ENCODE measurements around the gene CDC42EP4.

Gene CDC42EP4

DNA sequence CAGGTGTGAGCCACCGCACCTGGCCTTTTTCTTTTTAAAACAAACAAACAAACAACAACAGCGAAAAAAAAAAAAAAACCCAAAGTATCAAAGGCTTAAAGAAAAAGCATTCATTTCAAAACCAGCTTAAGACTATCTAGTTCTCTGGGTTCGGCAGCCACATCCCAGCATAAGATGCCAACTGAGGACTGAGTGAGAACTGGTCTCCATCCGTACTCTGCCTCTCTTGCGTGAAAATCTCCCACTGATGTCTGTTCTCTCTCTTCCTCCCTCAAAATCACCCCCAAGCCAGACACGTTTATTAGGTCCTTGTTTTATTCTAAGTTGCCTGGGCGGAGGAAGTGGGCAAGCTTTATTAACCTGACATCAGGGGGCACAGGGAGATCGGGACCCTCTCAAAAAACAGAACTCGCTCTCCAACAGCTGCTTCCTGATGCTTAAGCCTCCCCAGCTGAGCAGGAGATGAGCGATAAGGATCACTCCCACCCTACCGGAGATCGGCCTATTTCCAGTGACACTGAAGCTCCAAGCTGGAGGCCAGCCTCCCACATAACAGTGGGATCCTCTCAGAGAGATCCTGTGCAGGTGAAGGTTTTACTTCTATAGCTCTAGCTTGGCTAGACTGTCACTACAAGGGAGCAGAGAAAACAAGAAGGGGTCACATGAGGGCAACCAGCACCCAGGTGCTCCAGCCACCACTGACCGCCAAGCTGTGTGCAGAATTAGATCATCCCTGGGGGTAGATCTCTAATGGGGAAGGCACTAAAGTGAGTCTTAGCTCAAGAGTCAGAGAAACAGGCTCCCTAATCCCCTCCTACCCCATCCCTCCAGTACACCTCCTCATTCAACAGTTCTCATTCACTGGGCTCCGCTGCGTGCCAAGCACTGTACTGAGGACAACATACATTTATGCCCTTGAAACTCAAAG is 13.6 kb downstream of the CDC42EP4 start:
- in situ Hi-C loops (cut with HindIII; ENCODE audit: low pct_ligation_motif_present, low sequenced_read_pairs): no loop called here
- TF ChIP-seq, protein P1, sequence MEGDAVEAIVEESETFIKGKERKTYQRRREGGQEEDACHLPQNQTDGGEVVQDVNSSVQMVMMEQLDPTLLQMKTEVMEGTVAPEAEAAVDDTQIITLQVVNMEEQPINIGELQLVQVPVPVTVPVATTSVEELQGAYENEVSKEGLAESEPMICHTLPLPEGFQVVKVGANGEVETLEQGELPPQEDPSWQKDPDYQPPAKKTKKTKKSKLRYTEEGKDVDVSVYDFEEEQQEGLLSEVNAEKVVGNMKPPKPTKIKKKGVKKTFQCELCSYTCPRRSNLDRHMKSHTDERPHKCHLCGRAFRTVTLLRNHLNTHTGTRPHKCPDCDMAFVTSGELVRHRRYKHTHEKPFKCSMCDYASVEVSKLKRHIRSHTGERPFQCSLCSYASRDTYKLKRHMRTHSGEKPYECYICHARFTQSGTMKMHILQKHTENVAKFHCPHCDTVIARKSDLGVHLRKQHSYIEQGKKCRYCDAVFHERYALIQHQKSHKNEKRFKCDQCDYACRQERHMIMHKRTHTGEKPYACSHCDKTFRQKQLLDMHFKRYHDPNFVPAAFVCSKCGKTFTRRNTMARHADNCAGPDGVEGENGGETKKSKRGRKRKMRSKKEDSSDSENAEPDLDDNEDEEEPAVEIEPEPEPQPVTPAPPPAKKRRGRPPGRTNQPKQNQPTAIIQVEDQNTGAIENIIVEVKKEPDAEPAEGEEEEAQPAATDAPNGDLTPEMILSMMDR (IDR thresholded peaks at IDR 0.05; ENCODE audit: low read depth, low read length, missing control alignments): no peak
- no peak for DNase-seq

GRCh38 chr17:73293480-73293911 is 18.3 kb downstream of the CDC42EP4 start:
- in situ Hi-C loops (cut with HindIII; ENCODE audit: low pct_ligation_motif_present, low sequenced_read_pairs): no loop called here
- H3K4me3 ChIP-seq (ENCODE audit: low read depth, low read length): no peak overlapping the region
- no peaks in the 10 kb centered on the region for H3K27me3 ChIP-seq (replicated peaks)
- no peaks in the 10 kb centered on the region for H3K36me3 ChIP-seq (replicated peaks)
- H3K27ac ChIP-seq: no peak overlapping the region
- TF ChIP-seq, protein P1 (IDR thresholded peaks at IDR 0.05; ENCODE audit: low read depth, low read length, missing control alignments): no peak
- peak; percentile 57 for DNase-seq

More for the DNA sequence above, 13.6 kb downstream of the CDC42EP4 start:
- Histone ChIP-seq H3K27me3 (replicated peaks) (no peaks in the 10 kb centered on the region), H3K27ac (no peak overlapping the region), H3K4me3 (ENCODE audit: low read depth, low read length) (no peak overlapping the region), H3K36me3 (replicated peaks) (no peaks in the 10 kb centered on the region)

DNA sequence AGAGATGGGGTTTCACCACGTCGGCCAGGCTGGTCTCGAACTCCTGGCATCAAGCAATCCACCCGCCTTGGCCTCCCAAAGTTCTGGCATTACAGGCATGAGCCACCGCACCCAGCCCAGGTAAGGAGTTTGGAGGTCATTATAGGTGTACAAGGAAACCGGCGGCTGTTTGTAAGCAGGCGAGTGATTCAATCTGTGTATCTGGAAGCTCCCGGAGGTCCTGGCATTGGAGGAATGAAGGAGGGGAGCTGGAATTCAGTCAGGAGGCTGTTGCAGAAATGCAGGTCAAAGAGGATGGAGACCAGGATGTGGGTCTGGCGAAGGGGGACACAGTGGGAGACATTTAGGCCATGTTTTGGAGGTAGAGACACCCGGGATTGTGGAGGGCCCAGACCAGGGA is 18.8 kb downstream of the CDC42EP4 start:
- TF ChIP-seq, protein P1 (IDR thresholded peaks at IDR 0.05; ENCODE audit: low read depth, low read length, missing control alignments): no peak
- no peaks in the 10 kb centered on the region for H3K27me3 ChIP-seq (replicated peaks)
- H3K36me3 ChIP-seq (replicated peaks): no peaks in the 10 kb centered on the region
- no peak for DNase-seq
- in situ Hi-C loops (cut with HindIII; ENCODE audit: low pct_ligation_motif_present, low sequenced_read_pairs): no loop called here
- H3K4me3 ChIP-seq (ENCODE audit: low read depth, low read length): no peak overlapping the region
- no peak overlapping the region for H3K27ac ChIP-seq

GRCh38 chr17:73292031-73292531 is 19.7 kb downstream of the CDC42EP4 start:
- TF ChIP-seq, protein P1 (IDR thresholded peaks at IDR 0.05; ENCODE audit: low read depth, low read length, missing control alignments): no peak
- Histone ChIP-seq H3K27ac (peak overlapping the region; percentile 74), H3K4me3 (ENCODE audit: low read depth, low read length) (peak overlapping the region; percentile 26)

GRCh38 chr17:73291260-73291801 is 20.5 kb downstream of the CDC42EP4 start:
- DNase-seq: peak; percentile 64
- peak overlapping the region; percentile 74 for H3K27ac ChIP-seq
- no peaks in the 10 kb centered on the region for H3K36me3 ChIP-seq (replicated peaks)
- in situ Hi-C loops (cut with HindIII; ENCODE audit: low pct_ligation_motif_present, low sequenced_read_pairs): no loop called here
- no peaks in the 10 kb centered on the region for H3K27me3 ChIP-seq (replicated peaks)
- TF ChIP-seq, protein P1 (IDR thresholded peaks at IDR 0.05; ENCODE audit: low read depth, low read length, missing control alignments): no peak
- H3K4me3 ChIP-seq (ENCODE audit: low read depth, low read length): no peak overlapping the region

More at GRCh38 chr17:73292031-73292531, 19.7 kb downstream of the CDC42EP4 start:
- DNase-seq: peak; percentile 62
- H3K36me3 ChIP-seq (replicated peaks): no peaks in the 10 kb centered on the region
- no peaks in the 10 kb centered on the region for H3K27me3 ChIP-seq (replicated peaks)
- in situ Hi-C loops (cut with HindIII; ENCODE audit: low pct_ligation_motif_present, low sequenced_read_pairs): no loop called here
